Thymus (tissue), 11 donors: ENCODE measurements around the gene PLAAT3. TPM values are rescaled to one million over a fixed set of nuclear protein-coding genes. Genes with fewer than 3 reads are reported as not detected.
"Not testable (repeated sequence)": the region's sequence is repeated elsewhere in the genome, so short reads cannot be mapped to it uniquely, and the experiment has no call there.

Experiments used
- DNase-seq, 9 donors: peaks; one replicate each; pipeline ENCODE4 v3.0.0-alpha.2; 2013; ENCODE audit warnings: low spot score in 9 of 9, low read depth in 6 of 9, missing footprints in 1 of 9
- H3K27ac ChIP-seq, 2 donors: one replicate each; pipeline ENCODE4 v1.5.1; 2013; ENCODE audit warnings: control low read depth in 1 of 2, low read depth in 1 of 2, low read length in 1 of 2, mild to moderate bottlenecking in 1 of 2, moderate library complexity in 1 of 2
- H3K27me3 ChIP-seq, 2 donors: one replicate each; pipeline ENCODE4 v1.5.1; 2013; ENCODE audit warnings: low read length in 1 of 2; ENCODE audit not compliant: control insufficient read depth in 2 of 2, insufficient read depth in 1 of 2
- H3K36me3 ChIP-seq, 2 donors: one replicate each; pipeline ENCODE4 v1.5.1; 2013; ENCODE audit warnings: low read length in 1 of 2, mild to moderate bottlenecking in 1 of 2, moderate library complexity in 1 of 2; ENCODE audit not compliant: control insufficient read depth in 2 of 2, insufficient read depth in 2 of 2
- H3K4me1 ChIP-seq, 2 donors: one replicate each; pipeline ENCODE4 v1.5.1; 2013; ENCODE audit warnings: low read length in 2 of 2; ENCODE audit not compliant: control insufficient read depth in 2 of 2, insufficient read depth in 2 of 2
- H3K4me3 ChIP-seq, 2 donors: one replicate each; pipeline ENCODE4 v1.5.1; 2013; ENCODE audit warnings: low read length in 2 of 2, control low read depth in 1 of 2, mild to moderate bottlenecking in 1 of 2
- H3K9me3 ChIP-seq, 2 donors: one replicate each; pipeline ENCODE4 v1.5.1; 2013; ENCODE audit warnings: low read length in 1 of 2, mild to moderate bottlenecking in 1 of 2; ENCODE audit not compliant: control insufficient read depth in 2 of 2, insufficient read depth in 1 of 2
- WGBS: extraction: QIAGEN DNeasy Blood & Tissue Kit; methylation state at CpG from one replicate; pipeline ENCODE4 v1.1.7; 2013; 5-methylcytosine and 5-hydroxymethylcytosine counted together
- polyA plus RNA-seq: library from polyadenylated mRNA; stranded (reverse); fragments of 200-250 nt; gene quantifications from one replicate; pipeline ENCODE4 v1.2.3, GENCODE V29; 2013
- total RNA-seq: library from RNA; stranded (reverse); fragments of 120-200 nt; gene quantifications from one replicate; pipeline ENCODE4 v1.2.4, GENCODE V29; 2013
- donor health status: healthy.

Gene PLAAT3
- total and polyA plus RNA-seq, 2 donors, result 2.1 to 21.8 TPM

DNA sequence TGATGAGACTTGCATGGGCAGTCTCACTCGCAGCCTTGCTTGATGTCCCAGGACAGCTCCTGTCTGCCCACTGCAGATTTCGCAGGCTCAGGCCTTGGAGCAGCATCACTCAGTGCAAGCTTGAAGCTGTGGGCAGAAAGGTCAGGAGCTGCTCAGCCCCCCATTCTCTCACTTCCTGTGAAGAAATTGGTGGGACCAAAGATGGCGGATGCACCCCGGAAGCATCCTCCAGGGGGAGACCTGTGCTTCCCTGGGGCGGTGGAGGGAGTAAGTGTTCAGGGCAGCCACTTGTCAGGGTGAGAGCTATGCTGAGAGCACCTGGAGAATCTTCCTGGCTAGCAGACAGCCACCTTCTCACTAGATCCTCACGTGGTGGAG, 62.4 kb downstream of the PLAAT3 start:
- H3K27me3 ChIP-seq, result no peaks in the 10 kb centered on the region
- no peaks in the 10 kb centered on the region for H3K9me3 ChIP-seq
- peaks cover 30 to 42% of the 10 kb centered on the region in 2 donors for H3K4me1 ChIP-seq
- H3K27ac ChIP-seq, result peak overlapping the region in 1 of 2 donors; percentile 25
- H3K4me3 ChIP-seq, result no peak overlapping the region
- H3K36me3 ChIP-seq, result peaks cover 0 to 10% of the 10 kb centered on the region in 2 donors
- DNase-seq, result peak in 1 of 9 donors; percentile 41
- WGBS, result 78% methylated on average over 6 of the region's 6 CpGs

DNA sequence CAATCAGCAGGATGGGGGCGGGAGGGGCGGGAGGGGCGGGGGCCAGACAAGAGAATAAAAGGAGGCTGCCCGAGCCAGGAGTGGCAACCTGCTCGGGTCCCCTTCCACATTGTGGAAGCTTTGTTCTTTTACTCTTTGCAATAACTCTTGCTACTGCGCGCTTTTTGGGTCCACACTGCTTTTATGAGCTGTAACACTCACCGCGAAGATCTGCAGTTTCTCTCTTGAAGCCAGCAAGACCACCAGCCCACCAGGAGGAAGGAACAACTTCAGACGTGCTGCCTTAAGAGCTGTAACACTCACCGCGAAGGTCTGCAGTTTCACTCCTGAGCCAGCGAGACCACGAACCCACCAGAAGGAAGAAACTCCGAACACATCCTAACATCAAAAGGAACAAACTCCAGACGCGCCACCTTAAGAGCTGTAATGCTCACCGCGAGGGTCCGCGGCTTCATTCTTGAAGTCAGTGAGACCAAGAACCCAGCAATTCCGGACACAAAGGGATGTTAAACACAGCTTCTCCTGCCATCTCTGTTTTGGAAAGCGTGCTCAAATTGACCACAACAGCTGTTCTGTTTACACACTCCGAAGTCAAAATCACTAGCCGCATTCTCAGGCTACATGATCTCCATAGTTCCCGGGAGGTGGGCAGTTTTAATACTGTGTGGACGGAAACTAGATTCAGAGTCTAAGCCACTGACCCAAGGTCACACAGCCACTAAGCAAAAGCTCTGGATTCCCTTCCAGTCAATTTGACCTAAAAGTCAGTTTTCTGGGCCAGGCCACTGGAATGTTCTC, 62.9 kb downstream of the PLAAT3 start:
- Histone ChIP-seq H3K4me3 (no peak overlapping the region), H3K27ac (no peak overlapping the region), H3K4me1 (peaks cover 28 to 42% of the 10 kb centered on the region in 2 donors), H3K9me3 (no peaks in the 10 kb centered on the region), H3K27me3 (no peaks in the 10 kb centered on the region), H3K36me3 (peaks cover 2 to 13% of the 10 kb centered on the region in 2 donors)
- 29% methylated on average over 27 of the region's 27 CpGs for WGBS
- peak in 1 of 9 donors; percentile 58 for DNase-seq

DNA sequence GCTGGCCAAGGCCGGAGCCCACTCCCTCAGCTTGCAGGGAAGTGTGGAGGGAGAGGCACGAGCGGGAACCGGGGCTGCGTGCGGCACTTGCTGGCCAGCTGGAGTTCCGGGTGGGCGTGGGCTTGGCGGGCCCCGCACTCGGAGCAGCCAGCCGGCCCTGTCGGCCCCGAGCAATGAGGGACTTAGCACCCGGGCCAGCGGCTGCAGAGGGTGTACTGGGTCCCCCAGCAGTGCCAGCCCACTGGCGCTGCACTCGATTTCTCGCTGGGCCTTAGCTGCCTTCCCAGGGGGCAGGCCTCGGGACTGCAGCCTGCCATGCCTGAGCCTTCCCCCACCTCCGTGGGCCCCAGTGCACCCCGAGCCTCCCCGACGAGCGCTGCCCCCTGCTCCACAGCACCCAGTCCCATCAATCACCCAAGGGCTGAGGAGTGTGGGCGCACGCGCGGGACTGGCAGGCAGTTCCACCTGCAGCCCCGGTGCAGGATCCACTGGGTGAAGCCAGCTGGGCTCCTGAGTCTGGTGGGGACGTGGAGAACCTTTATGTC, 64.0 kb downstream of the PLAAT3 start:
- H3K27ac ChIP-seq, H3K9me3 ChIP-seq, H3K27me3 ChIP-seq, H3K4me3 ChIP-seq, DNase-seq: not testable (repeated sequence)
- WGBS, result 96% methylated on average over 31 of the region's 31 CpGs
- H3K36me3 ChIP-seq, result peaks cover 2 to 23% of the 10 kb centered on the region in 2 donors
- H3K4me1 ChIP-seq, result peaks cover 25 to 42% of the 10 kb centered on the region in 2 donors

DNA sequence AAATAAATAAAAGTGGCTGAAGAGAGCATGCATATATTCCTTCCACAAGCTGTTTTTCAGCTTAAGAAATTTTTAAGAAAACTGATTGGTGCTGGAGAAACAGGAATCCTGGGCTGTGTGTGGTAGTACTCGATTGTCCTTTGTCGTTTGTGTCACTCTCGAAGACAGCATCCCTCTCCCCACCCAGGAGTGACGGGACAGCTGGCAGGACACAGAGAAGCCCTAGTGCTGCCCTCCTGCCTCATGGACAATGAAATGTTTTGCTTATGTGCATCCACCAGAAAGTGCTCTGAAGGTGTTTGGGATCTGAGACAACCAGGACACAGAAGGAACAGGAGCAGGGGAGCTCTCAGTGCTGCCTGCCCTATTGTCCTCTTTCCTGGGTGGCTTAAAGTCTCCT, 64.8 kb downstream of the PLAAT3 start:
- Histone ChIP-seq H3K27me3 (no peaks in the 10 kb centered on the region), H3K9me3 (no peaks in the 10 kb centered on the region), H3K4me1 (peaks cover 20 to 35% of the 10 kb centered on the region in 2 donors), H3K4me3 (no peak overlapping the region), H3K36me3 (peaks cover 4 to 29% of the 10 kb centered on the region in 2 donors), H3K27ac (no peak overlapping the region)
- WGBS, result over 99% methylated on average over 4 of the region's 4 CpGs
- DNase-seq, result no peak

DNA sequence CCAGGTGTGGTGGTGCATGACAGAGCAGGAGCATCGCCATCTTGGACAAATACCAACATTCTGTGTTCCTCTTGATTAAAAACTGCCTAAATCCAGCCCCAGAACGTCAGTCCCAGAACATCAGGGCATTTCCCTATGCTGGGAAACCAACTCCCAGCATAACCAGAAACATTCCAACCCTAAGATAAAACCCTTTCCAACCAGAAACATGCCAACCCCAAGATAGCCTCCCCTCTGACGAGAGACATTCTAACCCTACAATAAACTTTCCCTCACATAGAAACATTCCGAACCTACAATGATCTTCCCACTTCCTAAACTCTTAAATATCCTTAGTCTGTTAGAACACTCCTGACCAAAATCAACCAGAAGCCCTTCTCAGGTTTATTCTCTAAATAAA, 66.1 kb downstream of the PLAAT3 start:
- WGBS, result 94% methylated on average over 4 of the region's 4 CpGs
- Histone ChIP-seq H3K27me3 (no peaks in the 10 kb centered on the region), H3K4me3 (no peak overlapping the region), H3K36me3 (peaks cover 4 to 26% of the 10 kb centered on the region in 2 donors), H3K27ac (no peak overlapping the region), H3K9me3 (no peaks in the 10 kb centered on the region), H3K4me1 (peaks cover 14 to 22% of the 10 kb centered on the region in 2 donors)
- no peak for DNase-seq

DNA sequence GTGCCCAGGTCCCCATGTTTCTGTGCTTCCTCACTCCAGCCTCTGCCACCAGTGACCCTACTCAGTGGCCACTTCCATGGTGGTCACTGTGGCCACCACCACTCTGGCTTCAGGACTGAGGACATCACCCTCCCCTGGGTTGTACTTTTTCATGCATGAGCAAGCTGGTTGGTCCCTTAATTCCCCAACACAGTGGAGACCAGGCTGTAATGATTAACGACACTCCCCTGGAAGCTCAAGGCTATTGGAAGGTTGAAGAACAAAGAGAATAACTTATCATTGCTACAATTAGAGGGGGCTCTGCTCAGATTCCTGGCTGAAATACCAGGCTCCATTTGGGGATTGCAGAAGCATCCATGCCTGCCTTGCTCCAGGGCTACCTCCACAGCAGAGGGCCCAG, 67.2 kb downstream of the PLAAT3 start:
- Histone ChIP-seq H3K4me3 (no peak overlapping the region), H3K27me3 (no peaks in the 10 kb centered on the region), H3K36me3 (peaks cover 4 to 26% of the 10 kb centered on the region in 2 donors), H3K4me1 (peaks cover 8 to 12% of the 10 kb centered on the region in 2 donors), H3K27ac (no peak overlapping the region), H3K9me3 (no peaks in the 10 kb centered on the region)
- DNase-seq, result no peak
- WGBS, result 94% methylated on average over 1 of the region's 1 CpG

DNA sequence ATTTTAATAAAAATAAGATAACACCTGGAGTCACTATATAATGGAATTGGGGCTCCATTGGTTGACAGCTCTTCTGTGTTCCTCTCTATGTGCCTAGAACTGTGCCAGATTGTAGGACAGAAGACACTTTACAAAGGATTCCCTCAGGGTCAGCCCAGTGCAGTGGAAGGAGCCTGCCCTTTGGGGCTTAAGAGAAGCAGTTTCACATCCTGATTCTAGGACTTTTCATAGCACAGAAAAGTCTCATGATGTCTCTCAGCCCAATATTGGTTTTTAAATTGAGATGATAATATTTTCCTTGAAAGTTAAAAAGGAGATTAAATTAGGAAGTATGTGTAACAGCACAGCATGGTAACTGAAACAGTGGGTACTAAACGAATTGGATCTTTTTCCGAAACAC, 70.5 kb downstream of the PLAAT3 start:
- no peak for DNase-seq
- Histone ChIP-seq H3K4me1 (no peaks in the 10 kb centered on the region), H3K4me3 (no peak overlapping the region), H3K27me3 (no peaks in the 10 kb centered on the region), H3K36me3 (peaks cover 4 to 29% of the 10 kb centered on the region in 2 donors), H3K9me3 (no peaks in the 10 kb centered on the region), H3K27ac (no peak overlapping the region)
- WGBS, result 98% methylated on average over 2 of the region's 2 CpGs

DNA sequence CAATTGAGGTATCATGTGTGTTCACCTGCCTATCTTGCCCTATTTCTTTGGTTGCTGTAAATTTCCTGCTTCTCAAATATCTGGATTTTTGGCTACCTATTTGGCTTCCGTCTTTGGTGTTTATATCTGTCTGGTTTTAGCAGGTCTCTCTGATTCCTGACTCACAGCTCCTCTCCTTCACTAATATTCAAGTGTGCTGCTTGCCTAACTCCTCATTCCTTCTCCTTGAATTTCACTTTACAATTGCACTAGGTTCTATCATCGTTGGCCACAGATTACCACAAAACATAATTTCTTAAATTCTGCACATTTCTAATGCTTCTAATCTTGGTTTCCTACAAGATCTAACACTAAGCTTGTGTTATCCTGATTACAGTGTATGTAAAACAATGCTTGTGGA, 71.7 kb downstream of the PLAAT3 start:
- not testable (repeated sequence) for H3K27ac ChIP-seq, H3K27me3 ChIP-seq, H3K4me3 ChIP-seq, H3K9me3 ChIP-seq, DNase-seq
- H3K36me3 ChIP-seq, result peaks cover 4 to 26% of the 10 kb centered on the region in 2 donors
- 97% methylated on average over 2 of the region's 2 CpGs for WGBS
- H3K4me1 ChIP-seq, result peaks cover 7 to 12% of the 10 kb centered on the region in 2 donors

DNA sequence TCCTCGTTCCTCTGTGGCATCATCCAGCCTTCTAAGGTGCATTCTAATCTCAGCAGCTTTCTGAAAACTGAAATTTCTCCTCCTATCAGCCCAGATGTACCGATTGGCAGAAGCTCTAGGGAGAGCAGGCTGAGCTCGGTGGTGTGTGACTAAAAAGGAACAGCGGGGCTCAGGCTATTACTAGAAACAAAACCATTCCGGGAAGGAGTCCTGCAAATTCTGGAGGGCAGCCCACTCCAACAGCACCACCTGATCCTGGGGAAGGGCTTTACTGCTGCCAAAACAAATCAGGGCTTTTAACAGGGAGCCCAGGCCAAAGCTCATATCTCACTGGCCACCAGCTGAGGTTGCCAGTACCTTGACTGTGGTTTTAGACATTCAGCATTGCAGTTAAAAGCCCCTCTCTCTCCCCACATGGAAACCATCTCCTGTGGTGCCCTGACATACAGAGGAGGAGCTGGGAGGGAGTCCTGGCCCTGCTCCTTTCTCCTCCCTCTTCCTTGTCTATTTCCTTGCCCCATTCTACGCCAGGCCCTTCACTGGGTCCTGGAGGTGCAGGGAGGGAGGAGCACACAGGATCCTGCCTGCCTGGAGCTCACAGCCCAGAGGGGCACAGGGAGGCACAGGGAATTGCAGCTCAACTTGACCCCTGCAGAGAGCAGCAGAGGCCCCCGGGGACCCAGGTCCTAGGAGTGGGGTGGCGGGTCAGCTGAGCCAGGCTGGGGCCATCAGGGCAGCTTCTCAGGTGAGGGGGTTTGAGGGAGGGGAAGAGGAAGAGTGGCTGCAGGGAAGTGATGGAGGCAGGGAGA, 76.7 kb downstream of the PLAAT3 start:
- WGBS, result 31% methylated on average over 8 of the region's 8 CpGs
- Histone ChIP-seq H3K36me3 (peaks cover 0 to 2% of the 10 kb centered on the region in 2 donors), H3K9me3 (no peaks in the 10 kb centered on the region), H3K27ac (peak overlapping the region; percentile 82 to 84), H3K27me3 (no peaks in the 10 kb centered on the region), H3K4me3 (peak overlapping the region; percentile 52 to 54), H3K4me1 (peaks cover 12 to 32% of the 10 kb centered on the region in 2 donors)
- peak in 1 of 9 donors; percentile 37 for DNase-seq
